K562 (cell line): Measurements from ENCODE around the gene KLHL22. TPM values are rescaled to one million over a fixed set of nuclear protein-coding genes. Genes with fewer than 3 reads are reported as not detected.
"Not testable (repeated sequence)": the region's sequence is repeated elsewhere in the genome, so short reads cannot be mapped to it uniquely, and the experiment has no call there.

ENCODE experiments used
- ATAC-seq: fragments of 200-7000 bp; cut with Tn5 transposase; 3 replicates; pipeline ENCODE4 v1.9.1; 2020; ENCODE audit warnings: moderate library complexity
- BruUV-seq: library from RNA; stranded (reverse); fragments of 400-500 nt; replicated peaks from 2 replicates; lab custom pipeline; 2021; lab: Mats Ljungman, UMichigan
- CTCF ChIA-PET: fragments of 300-600 bp; formaldehyde crosslinking; extraction: SDS; loops from one replicate; lab custom pipeline; 2021; ENCODE audit warnings: low intra/inter-chr PET ratio; lab: Yijun Ruan, JAX
- POLR2A ChIA-PET: fragments of 300-600, 350-650 bp; sonication (Branson Sonifier 250); formaldehyde crosslinking; extraction: SDS; loops from one replicate; lab custom pipeline; 2021; ENCODE audit warnings: antibody characterized with exemption, inconsistent platforms; lab: Yijun Ruan, JAX
- DNase-seq, 4 experiments: peaks; one replicate each; pipeline versions ENCODE4 v3.0.0 to v3.0.0-alpha.2; 2011 to 2018; ENCODE audit warnings: low spot score in 3 of 4, mixed read lengths in 3 of 4; ENCODE audit errors: extremely low read depth in 1 of 4
- FAIRE-seq: peaks from 2 replicates; lab custom pipeline; 2011; peaks lifted over from hg19 to GRCh38; lab: Jason Lieb, UNC
- H2AFZ ChIP-seq: 2 replicates; pipeline ENCODE4 v1.6.0; 2011; ENCODE audit warnings: low read depth, low read length, control low read depth, inconsistent platforms
- H3K27ac ChIP-seq: fragments of 200-600 bp; 3 replicates; pipeline ENCODE4 v1.8.0; 2011; ENCODE audit warnings: low read depth, mild to moderate bottlenecking, control low read depth, inconsistent platforms, low read length, moderate library complexity, mixed read lengths; ENCODE audit errors: extremely low read depth
- H3K27me3 ChIP-seq, 2 experiments: fragments of 300-600 bp in 1 of 2; 2 replicates in 1 of 2; 3 replicates in 1 of 2; pipeline versions ENCODE4 v1.6.0 to v1.8.0; 2011; ENCODE audit warnings: inconsistent platforms in 2 of 2, low read length in 2 of 2, mild to moderate bottlenecking in 1 of 2, mixed read lengths in 1 of 2, moderate library complexity in 1 of 2; ENCODE audit not compliant: control insufficient read depth in 2 of 2, insufficient read depth in 2 of 2
- H3K36me3 ChIP-seq: fragments of 300-600 bp; 3 replicates; pipeline ENCODE4 v1.8.0; 2011; ENCODE audit warnings: mild to moderate bottlenecking, low read length, inconsistent platforms; ENCODE audit not compliant: control insufficient read depth, insufficient read depth
- H3K4me1 ChIP-seq, 2 experiments: fragments of 200-600 bp in 1 of 2; replicated peaks in 1 of 2; 2 replicates in 1 of 2; 3 replicates in 1 of 2; pipeline versions ENCODE4 v1.5.1 to v1.8.0; 2011; ENCODE audit warnings: inconsistent platforms in 2 of 2, low read length in 2 of 2, mild to moderate bottlenecking in 1 of 2, mixed read lengths in 1 of 2, moderate library complexity in 1 of 2; ENCODE audit not compliant: control insufficient read depth in 2 of 2, insufficient read depth in 2 of 2
- H3K4me2 ChIP-seq: 2 replicates; pipeline ENCODE4 v1.6.1; 2011; ENCODE audit warnings: low read length, control low read depth, inconsistent platforms, mixed read lengths; ENCODE audit not compliant: insufficient read depth
- H3K4me3 ChIP-seq: fragments of 200-600 bp; sonication (generic), shearing (Covaris generic); 2 replicates; pipeline ENCODE4 v1.5.1; 2016; ENCODE audit warnings: control low read depth, inconsistent platforms
- H3K79me2 ChIP-seq: fragments of 200-600 bp; 3 replicates; pipeline ENCODE4 v1.8.0; 2011; ENCODE audit warnings: low read length, inconsistent platforms; ENCODE audit not compliant: control insufficient read depth, insufficient read depth
- H3K9ac ChIP-seq, 2 experiments: 2 replicates each; pipeline versions ENCODE4 v1.6.0 to v1.6.1; 2011; ENCODE audit warnings: low read depth in 2 of 2, low read length in 2 of 2, control low read depth in 1 of 2, inconsistent platforms in 1 of 2, mild to moderate bottlenecking in 1 of 2, mixed read lengths in 1 of 2; ENCODE audit not compliant: insufficient read depth in 1 of 2
- H3K9me1 ChIP-seq: one replicate; pipeline ENCODE4 v1.6.0; 2011; ENCODE audit warnings: inconsistent platforms, mild to moderate bottlenecking, low read length, moderate library complexity; ENCODE audit not compliant: control insufficient read depth, insufficient read depth
- H3K9me3 ChIP-seq: replicated peaks from 2 replicates; pipeline ENCODE4 v1.5.1; 2011; ENCODE audit warnings: low read depth, low read length, inconsistent platforms; ENCODE audit not compliant: control insufficient read depth, insufficient read depth
- H4K20me1 ChIP-seq: replicated peaks from 2 replicates; pipeline ENCODE4 v1.6.1; 2011; ENCODE audit warnings: low read length, inconsistent platforms, mixed read lengths; ENCODE audit not compliant: control insufficient read depth, insufficient read depth
- CREBBP ChIP-seq: IDR thresholded peaks from one replicate; pipeline ENCODE4 v1.6.1; 2012; ENCODE audit warnings: low read depth, mild to moderate bottlenecking, control low read depth, inconsistent platforms, low read length
- CTBP1 ChIP-seq: fragments of 450-650 bp; IDR thresholded peaks from 2 replicates; pipeline ENCODE4 v1.6.1; 2016; ENCODE audit warnings: borderline replicate concordance
- ELF4 ChIP-seq: fragments of 450-650 bp; formaldehyde crosslinking; IDR thresholded peaks from 2 replicates; pipeline ENCODE4 v1.4.0; 2022; ENCODE audit warnings: missing genetic modification characterization
- HDAC1 ChIP-seq, 2 experiments: fragments of 450-650 bp; IDR thresholded peaks; 2 replicates each; pipeline ENCODE4 v1.6.1; 2016 to 2017; ENCODE audit warnings: inconsistent platforms in 1 of 2, mild to moderate bottlenecking in 1 of 2, moderate library complexity in 1 of 2
- HDGF ChIP-seq: fragments of 450-650 bp; IDR thresholded peaks from 2 replicates; pipeline ENCODE4 v1.6.1; 2016
- POLR2B ChIP-seq: fragments of 450-650 bp; IDR thresholded peaks from 2 replicates; pipeline ENCODE4 v1.6.1; 2018; ENCODE audit warnings: low read depth; ENCODE audit not compliant: partially characterized antibody
- STAG1 ChIP-seq: sonication (generic); formaldehyde crosslinking; IDR thresholded peaks from 2 replicates; pipeline ENCODE4 v1.5.0; 2020; ENCODE audit warnings: missing genetic modification reagents, borderline replicate concordance
- SUPT5H ChIP-seq: fragments of 450-650 bp; IDR thresholded peaks from 2 replicates; pipeline ENCODE4 v1.6.1; 2016
- TEAD4 ChIP-seq, 2 experiments: sonication (generic) in 1 of 2; formaldehyde crosslinking in 1 of 2; IDR thresholded peaks; 2 replicates each; pipeline versions ENCODE4 v1.6.1 to v1.8.0; 2012 to 2022; ENCODE audit warnings: borderline replicate concordance in 1 of 2, inconsistent platforms in 1 of 2, low read length in 1 of 2, mild to moderate bottlenecking in 1 of 2, missing genetic modification reagents in 1 of 2
- YBX1 ChIP-seq: fragments of 450-650 bp; IDR thresholded peaks from 2 replicates; pipeline ENCODE4 v1.7.1; 2016; ENCODE audit warnings: mild to moderate bottlenecking
- WGBS: fragments of 100-300 bp; shearing (Covaris generic); methylation state at CpG from one replicate; pipeline ENCODE4 v1.1.6; 2016; ENCODE audit warnings: low coverage, mixed read lengths; ENCODE audit not compliant: insufficient coverage; ENCODE audit errors: missing lambda C conversion rate; 5-methylcytosine and 5-hydroxymethylcytosine counted together
- in situ Hi-C: fragments of 300-500 bp; cut with MboI; formaldehyde crosslinking; loops from 4 replicates; pipeline ENCODE4 v1.15.0; 2018; ENCODE audit warnings: inconsistent platforms, mixed read lengths
- intact Hi-C: fragments of 100-400 bp; cut with micrococcal nuclease; formaldehyde crosslinking; loops from 2 replicates; pipeline ENCODE4 v1.14.2; 2022
- polyA plus RNA-seq, 8 experiments: library from polyadenylated mRNA; depleted of rRNA in 4 of 8; stranded (reverse) in 5 of 8; unstranded in 3 of 8; fragments of >200 nt; fragmentation: Nextera tagmentation in 2 of 8; fragmentation: Illumina TruSeq in 1 of 8; extraction: Ambion mirVana in 2 of 8; extraction: Trizol in 1 of 8; gene quantifications; 2 replicates each; pipeline versions ENCODE4 v1.2.1 to v1.2.3, GENCODE V29; 2011 to 2014; ENCODE audit warnings: inconsistent platforms in 1 of 8, missing spikeins in 1 of 8
- total RNA-seq, 7 experiments: library from RNA; depleted of rRNA in 6 of 7; stranded (reverse); fragments of >200 nt in 6 of 7; fragmentation: Illumina TruSeq in 2 of 7; extraction: Trizol in 2 of 7; gene quantifications; 2 replicates each; pipeline versions ENCODE4 v1.2.1 to v1.2.3, GENCODE V29; 2011 to 2021; ENCODE audit warnings: low replicate concordance in 1 of 7
- TF ChIP-seq, protein P1 (sequence below): sonication (generic); formaldehyde crosslinking; IDR thresholded peaks from 2 replicates; pipeline ENCODE4 v1.8.1; 2023; ENCODE audit warnings: mild to moderate bottlenecking, missing genetic modification reagents
- TF ChIP-seq, protein P2 (sequence below), 2 experiments: fragments of 450-650 bp in 1 of 2; IDR thresholded peaks; 2 replicates each; pipeline ENCODE4 v1.6.1; 2011 to 2017; ENCODE audit warnings: low read depth in 2 of 2, antibody characterized with exemption in 1 of 2, borderline replicate concordance in 1 of 2, low read length in 1 of 2, mild to moderate bottlenecking in 1 of 2, mixed read lengths in 1 of 2; ENCODE audit not compliant: control insufficient read depth in 1 of 2
- TF ChIP-seq, protein P3 (sequence below): sonication (generic); formaldehyde crosslinking; IDR thresholded peaks from 2 replicates; pipeline ENCODE4 v1.8.1; 2023; ENCODE audit warnings: mild to moderate bottlenecking, missing genetic modification reagents

KLHL22 gene
- total and polyA plus RNA-seq, 9 of the 15 experiments (the other 6 are each of a cell fraction or from before 2014, with no cell fraction given), result 1.3 to 25.6 (median 15.2) TPM

DNA sequence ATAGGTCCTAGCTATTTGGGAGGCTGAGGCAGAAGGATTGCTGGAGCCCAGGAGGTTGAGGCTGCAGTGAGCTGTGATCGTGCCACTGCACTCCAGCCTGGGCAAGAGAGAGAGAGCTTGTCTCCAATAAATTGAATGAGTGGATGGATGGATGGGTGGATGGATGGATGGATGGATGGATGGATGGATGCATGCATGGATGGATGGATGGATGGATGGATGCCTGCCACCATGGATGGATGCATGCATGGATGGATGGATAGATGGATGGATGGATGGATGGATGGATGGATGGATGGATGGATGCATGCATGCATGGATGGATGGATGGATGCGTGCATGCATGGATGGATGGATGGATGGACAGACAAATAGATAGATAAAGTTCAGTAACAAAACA is 25.1 kb downstream of the KLHL22 start:
- H3K9ac ChIP-seq; H3K9me3 ChIP-seq; H3K36me3 ChIP-seq; ATAC-seq; intact Hi-C loops; H3K27me3 ChIP-seq; BruUV-seq; H3K27ac ChIP-seq; H3K9me1 ChIP-seq; DNase-seq; FAIRE-seq; H3K4me2 ChIP-seq; H3K4me3 ChIP-seq; CTCF ChIA-PET; H2AFZ ChIP-seq; in situ Hi-C loops; H3K79me2 ChIP-seq; TF ChIP-seq TEAD4 (IDR thresholded peaks at IDR 0.05; ENCODE audit: low read length): not testable (repeated sequence)
- peaks cover 7 to 11% of the 10 kb centered on the region in 2 experiments; a peak in 4 of 5 replicates for H3K4me1 ChIP-seq
- 61% methylated on average over 2 of the region's 2 CpGs for WGBS
- POLR2A ChIA-PET, result interaction anchor here (0.6 to 5.6 kb wide), 8 partner anchors 10 to 252 kb away, joined by 3 to 46 read pairs (median 4); no protein-coding TSS in a partner anchor
- peaks cover 15% of the 10 kb centered on the region for H4K20me1 ChIP-seq
- peak; percentile 61; the same call in 1 of the 2 replicates for TF ChIP-seq ELF4 (CRISPR knock-in tag)
- TF ChIP-seq, protein P1, sequence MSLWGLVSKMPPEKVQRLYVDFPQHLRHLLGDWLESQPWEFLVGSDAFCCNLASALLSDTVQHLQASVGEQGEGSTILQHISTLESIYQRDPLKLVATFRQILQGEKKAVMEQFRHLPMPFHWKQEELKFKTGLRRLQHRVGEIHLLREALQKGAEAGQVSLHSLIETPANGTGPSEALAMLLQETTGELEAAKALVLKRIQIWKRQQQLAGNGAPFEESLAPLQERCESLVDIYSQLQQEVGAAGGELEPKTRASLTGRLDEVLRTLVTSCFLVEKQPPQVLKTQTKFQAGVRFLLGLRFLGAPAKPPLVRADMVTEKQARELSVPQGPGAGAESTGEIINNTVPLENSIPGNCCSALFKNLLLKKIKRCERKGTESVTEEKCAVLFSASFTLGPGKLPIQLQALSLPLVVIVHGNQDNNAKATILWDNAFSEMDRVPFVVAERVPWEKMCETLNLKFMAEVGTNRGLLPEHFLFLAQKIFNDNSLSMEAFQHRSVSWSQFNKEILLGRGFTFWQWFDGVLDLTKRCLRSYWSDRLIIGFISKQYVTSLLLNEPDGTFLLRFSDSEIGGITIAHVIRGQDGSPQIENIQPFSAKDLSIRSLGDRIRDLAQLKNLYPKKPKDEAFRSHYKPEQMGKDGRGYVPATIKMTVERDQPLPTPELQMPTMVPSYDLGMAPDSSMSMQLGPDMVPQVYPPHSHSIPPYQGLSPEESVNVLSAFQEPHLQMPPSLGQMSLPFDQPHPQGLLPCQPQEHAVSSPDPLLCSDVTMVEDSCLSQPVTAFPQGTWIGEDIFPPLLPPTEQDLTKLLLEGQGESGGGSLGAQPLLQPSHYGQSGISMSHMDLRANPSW (CRISPR knock-in tag), result 0 out of 2 replicates have a peak, but pooled peaks have one; percentile 13
- TF ChIP-seq, protein P2, sequence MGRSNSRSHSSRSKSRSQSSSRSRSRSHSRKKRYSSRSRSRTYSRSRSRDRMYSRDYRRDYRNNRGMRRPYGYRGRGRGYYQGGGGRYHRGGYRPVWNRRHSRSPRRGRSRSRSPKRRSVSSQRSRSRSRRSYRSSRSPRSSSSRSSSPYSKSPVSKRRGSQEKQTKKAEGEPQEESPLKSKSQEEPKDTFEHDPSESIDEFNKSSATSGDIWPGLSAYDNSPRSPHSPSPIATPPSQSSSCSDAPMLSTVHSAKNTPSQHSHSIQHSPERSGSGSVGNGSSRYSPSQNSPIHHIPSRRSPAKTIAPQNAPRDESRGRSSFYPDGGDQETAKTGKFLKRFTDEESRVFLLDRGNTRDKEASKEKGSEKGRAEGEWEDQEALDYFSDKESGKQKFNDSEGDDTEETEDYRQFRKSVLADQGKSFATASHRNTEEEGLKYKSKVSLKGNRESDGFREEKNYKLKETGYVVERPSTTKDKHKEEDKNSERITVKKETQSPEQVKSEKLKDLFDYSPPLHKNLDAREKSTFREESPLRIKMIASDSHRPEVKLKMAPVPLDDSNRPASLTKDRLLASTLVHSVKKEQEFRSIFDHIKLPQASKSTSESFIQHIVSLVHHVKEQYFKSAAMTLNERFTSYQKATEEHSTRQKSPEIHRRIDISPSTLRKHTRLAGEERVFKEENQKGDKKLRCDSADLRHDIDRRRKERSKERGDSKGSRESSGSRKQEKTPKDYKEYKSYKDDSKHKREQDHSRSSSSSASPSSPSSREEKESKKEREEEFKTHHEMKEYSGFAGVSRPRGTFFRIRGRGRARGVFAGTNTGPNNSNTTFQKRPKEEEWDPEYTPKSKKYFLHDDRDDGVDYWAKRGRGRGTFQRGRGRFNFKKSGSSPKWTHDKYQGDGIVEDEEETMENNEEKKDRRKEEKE (IDR thresholded peaks at IDR 0.05; ENCODE audit: borderline replicate concordance in 1 of 2, control insufficient read depth in 1 of 2, low read depth in 2 of 2, low read length in 1 of 2), result peak in 1 of 2 experiments; percentile 59; a peak in 1 of 4 replicates
- TF ChIP-seq TEAD4 (CRISPR knock-in tag; IDR thresholded peaks at IDR 0.05; ENCODE audit: borderline replicate concordance), result 0 out of 2 replicates have a peak, but pooled peaks have one; percentile 54
- TF ChIP-seq, protein P3, sequence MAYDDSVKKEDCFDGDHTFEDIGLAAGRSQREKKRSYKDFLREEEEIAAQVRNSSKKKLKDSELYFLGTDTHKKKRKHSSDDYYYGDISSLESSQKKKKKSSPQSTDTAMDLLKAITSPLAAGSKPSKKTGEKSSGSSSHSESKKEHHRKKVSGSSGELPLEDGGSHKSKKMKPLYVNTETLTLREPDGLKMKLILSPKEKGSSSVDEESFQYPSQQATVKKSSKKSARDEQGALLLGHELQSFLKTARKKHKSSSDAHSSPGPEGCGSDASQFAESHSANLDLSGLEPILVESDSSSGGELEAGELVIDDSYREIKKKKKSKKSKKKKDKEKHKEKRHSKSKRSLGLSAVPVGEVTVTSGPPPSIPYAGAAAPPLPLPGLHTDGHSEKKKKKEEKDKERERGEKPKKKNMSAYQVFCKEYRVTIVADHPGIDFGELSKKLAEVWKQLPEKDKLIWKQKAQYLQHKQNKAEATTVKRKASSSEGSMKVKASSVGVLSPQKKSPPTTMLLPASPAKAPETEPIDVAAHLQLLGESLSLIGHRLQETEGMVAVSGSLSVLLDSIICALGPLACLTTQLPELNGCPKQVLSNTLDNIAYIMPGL (CRISPR knock-in tag), result 0 out of 2 replicates have a peak, but pooled peaks have one; percentile 32
- peak; percentile 67; the same call in 1 of the 2 replicates for TF ChIP-seq HDGF
- peak in 1 of 2 experiments; percentile 63; a peak in 1 of 4 replicates for TF ChIP-seq HDAC1 (IDR thresholded peaks at IDR 0.05)
- TF ChIP-seq YBX1, result 0 out of 2 replicates have a peak, but pooled peaks have one; percentile 41
- peak; percentile 52; the same call in 1 of the 2 replicates for TF ChIP-seq SUPT5H
- TF ChIP-seq POLR2B, result peak; percentile 49
- peak; percentile 74; the same call in 1 of the 2 replicates for TF ChIP-seq CTBP1
- TF ChIP-seq CREBBP, result peak; percentile 20
- TF ChIP-seq STAG1 (CRISPR knock-in tag), result 0 out of 2 replicates have a peak, but pooled peaks have one; percentile 5
